GM10248 (cell line): ENCODE measurements around the gene GXYLT1.

Source experiments
- CTCF ChIA-PET: fragments of 300-600 bp; sonication (Branson Sonifier 250); formaldehyde crosslinking; extraction: SDS; loops from one replicate; lab custom pipeline; 2021; ENCODE audit warnings: antibody characterized with exemption; lab: Yijun Ruan, JAX
- POLR2A ChIA-PET: fragments of 350-650 bp; sonication (Branson Sonifier 250); formaldehyde crosslinking; extraction: SDS; loops from one replicate; lab custom pipeline; 2020; ENCODE audit warnings: antibody characterized with exemption; lab: Yijun Ruan, JAX
- DNase-seq: peaks from one replicate; pipeline ENCODE4 v3.0.0; 2012; ENCODE audit errors: extremely low spot score
- TF ChIP-seq, protein P1 (sequence below): IDR thresholded peaks from 2 replicates; pipeline ENCODE4 v1.5.1; 2012; ENCODE audit warnings: mild to moderate bottlenecking, low read depth; ENCODE audit errors: extremely low read depth, missing control alignments, control extremely low read depth

GXYLT1 gene

GRCh38 chr12:42156232-42156631 lies 11.6 kb upstream of the GXYLT1 start:
- TF ChIP-seq, protein P1, sequence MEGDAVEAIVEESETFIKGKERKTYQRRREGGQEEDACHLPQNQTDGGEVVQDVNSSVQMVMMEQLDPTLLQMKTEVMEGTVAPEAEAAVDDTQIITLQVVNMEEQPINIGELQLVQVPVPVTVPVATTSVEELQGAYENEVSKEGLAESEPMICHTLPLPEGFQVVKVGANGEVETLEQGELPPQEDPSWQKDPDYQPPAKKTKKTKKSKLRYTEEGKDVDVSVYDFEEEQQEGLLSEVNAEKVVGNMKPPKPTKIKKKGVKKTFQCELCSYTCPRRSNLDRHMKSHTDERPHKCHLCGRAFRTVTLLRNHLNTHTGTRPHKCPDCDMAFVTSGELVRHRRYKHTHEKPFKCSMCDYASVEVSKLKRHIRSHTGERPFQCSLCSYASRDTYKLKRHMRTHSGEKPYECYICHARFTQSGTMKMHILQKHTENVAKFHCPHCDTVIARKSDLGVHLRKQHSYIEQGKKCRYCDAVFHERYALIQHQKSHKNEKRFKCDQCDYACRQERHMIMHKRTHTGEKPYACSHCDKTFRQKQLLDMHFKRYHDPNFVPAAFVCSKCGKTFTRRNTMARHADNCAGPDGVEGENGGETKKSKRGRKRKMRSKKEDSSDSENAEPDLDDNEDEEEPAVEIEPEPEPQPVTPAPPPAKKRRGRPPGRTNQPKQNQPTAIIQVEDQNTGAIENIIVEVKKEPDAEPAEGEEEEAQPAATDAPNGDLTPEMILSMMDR = no peak
- CTCF ChIA-PET = interaction anchor here (2.1 to 2.2 kb wide), 2 partner anchors 11 to 24 kb away, joined by 5 to 7 read pairs; partner anchors contain the start of gene GXYLT1
- POLR2A ChIA-PET = interaction anchor here (0.9 kb wide), 1 partner anchor 11 kb away, joined by 3 read pairs; no protein-coding TSS in a partner anchor
- no peak for DNase-seq

DNA sequence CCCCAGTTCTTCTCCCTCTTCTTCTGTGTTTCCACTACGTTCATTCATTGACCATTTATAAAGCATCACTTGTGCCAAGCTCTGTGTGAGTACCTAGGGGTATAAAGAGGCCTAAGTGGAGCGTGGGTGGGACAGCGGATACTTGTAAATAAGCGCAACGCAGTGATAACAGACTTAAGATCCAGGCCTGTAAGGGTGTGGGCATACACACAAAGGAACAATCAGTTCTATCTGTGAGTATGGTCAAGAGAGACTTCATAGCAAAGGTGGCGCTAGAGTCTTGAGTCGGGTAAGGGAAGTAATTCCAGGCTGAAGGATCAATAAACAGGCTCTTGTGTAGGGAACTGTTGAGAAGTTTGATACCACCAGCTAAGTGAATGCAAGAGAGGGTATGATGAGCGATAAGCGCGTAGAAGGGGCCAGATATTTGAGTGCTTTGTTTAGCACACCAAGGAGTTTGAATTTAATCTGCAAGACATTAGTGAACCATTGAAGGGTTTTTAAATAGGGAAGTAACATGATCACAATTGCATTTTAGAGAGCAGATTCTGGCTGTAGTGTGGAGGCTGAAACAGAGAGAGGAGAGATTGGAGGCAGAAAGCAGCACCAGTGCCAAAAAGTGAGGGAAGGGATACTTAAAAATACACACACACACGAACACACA lies 1.0 kb upstream of the GXYLT1 start:
- TF ChIP-seq, protein P1 = no peak
- ChIA-PET CTCF (interaction anchor here (1.1 to 1.8 kb wide), 8 partner anchors 12 to 226 kb away, joined by 4 to 7 read pairs (median 4); no protein-coding TSS in a partner anchor), POLR2A (interaction anchor here (0.6 kb wide), 1 partner anchor 10 kb away, joined by 3 read pairs; no protein-coding TSS in a partner anchor)
- no peak for DNase-seq

GRCh38 chr12:42145197-42145549 lies 499 bp upstream of the GXYLT1 start:
- no peak for DNase-seq
- ChIA-PET CTCF (interaction anchor here (0.9 to 1.8 kb wide), 9 partner anchors 12 to 227 kb away, joined by 3 to 7 read pairs (median 4); no protein-coding TSS in a partner anchor), POLR2A (interaction anchor here (0.6 kb wide), 1 partner anchor 11 kb away, joined by 3 read pairs; no protein-coding TSS in a partner anchor)
- TF ChIP-seq, protein P1 = no peak

DNA sequence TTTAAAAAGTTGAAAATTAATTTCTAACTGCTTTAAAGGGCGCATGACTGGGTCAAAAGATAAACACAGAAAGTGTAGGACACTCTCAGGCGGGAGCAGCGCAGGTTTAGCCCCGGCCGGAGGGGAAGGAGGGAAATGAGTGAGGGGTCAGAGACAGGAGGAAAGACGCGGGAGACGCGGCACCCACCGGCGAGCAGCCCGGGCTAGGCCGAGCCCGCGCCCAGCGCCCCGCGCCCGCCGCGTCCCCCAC lies 591 bp downstream of the GXYLT1 start:
- ChIA-PET POLR2A (no interaction called here), CTCF (interaction anchor here (1.4 to 1.8 kb wide), 2 partner anchors 12 to 13 kb away, joined by 4 to 7 read pairs; no protein-coding TSS in a partner anchor)
- DNase-seq = no peak
- TF ChIP-seq, protein P1 = no peak

DNA sequence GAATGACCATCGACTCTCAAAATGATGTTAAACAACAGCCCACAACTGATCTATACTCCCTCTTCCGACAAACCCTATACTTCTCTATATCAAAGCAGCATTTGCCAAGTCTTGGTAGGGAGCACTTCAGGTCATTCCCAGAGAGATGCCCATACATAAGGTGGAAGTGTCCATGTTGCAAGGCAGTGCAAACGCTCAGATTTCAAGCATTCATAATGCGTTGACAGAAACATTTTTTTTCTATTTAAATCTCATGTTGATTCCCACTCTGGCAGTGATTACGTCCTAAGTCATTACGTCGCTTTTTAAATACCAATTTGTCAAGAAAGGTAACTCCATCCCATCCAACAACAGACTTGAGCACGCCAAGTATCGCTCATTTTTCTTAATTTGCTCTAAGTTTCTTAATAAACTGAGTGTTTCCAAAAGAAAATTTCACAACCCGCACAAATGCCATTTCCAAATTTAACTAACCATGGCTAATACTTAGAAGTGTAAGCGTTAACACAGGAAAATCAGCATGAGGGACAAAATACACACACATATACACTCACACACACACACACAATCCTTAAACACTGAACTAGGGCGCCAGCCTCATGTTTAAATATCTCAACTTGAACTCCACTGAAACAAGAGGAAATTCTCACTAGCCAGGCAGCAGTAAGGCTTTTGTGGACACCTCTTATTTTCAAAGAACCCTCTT lies 1.1 kb downstream of the GXYLT1 start:
- POLR2A ChIA-PET = no interaction called here
- DNase-seq = peak; percentile 13
- CTCF ChIA-PET = interaction anchor here (1.0 to 1.8 kb wide), 2 partner anchors 14 to 15 kb away, joined by 3 to 7 read pairs; no protein-coding TSS in a partner anchor
- TF ChIP-seq, protein P1 = no peak

DNA sequence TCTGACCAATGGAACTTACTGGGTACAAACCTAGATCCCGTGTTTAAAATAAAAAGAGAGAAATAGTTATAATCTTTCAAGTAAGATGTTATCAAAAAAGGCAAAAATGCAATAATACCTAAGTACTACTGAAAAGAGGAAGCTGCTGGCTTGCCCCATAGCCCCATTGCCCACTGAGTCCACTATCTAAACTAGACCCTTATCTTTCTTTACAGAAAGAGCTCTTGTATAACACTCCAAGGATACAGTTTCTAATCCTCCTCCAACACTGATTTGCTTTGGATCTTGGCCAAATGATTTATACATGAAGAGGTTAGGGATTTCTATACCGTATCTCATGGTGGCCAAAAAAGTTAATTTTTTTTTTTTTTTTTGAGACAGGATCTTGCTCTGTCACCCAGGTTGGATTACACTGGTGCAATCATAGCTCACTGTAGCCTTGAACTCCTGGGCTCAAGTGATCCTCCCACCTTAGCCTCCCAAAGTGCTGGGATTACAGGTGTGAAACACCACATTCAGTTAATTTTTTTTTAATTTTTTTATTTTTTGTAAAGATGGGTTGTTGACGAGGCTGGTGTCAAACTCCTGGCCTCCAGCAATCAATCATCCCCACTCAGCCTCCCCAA lies 2.6 kb downstream of the GXYLT1 start:
- DNase-seq = no peak
- TF ChIP-seq, protein P1 = no peak
- POLR2A ChIA-PET = no interaction called here
- CTCF ChIA-PET = interaction anchor here (0.6 to 1.2 kb wide), 7 partner anchors 9 to 230 kb away, joined by 3 to 5 read pairs (median 4); no protein-coding TSS in a partner anchor
